ENCODE data around the gene ERG. TPM values are rescaled to one million over a fixed set of nuclear protein-coding genes. Genes with fewer than 3 reads are reported as not detected.

Gene ERG
- polyA plus RNA-seq, 1 experiment: not detected

- TF ChIP-seq CTCF (IDR thresholded peaks at IDR 0.05; ENCODE audit: low read depth, low read length): no peak
- Histone ChIP-seq H3K9me3 (ENCODE audit: control insufficient read depth, insufficient read depth, low read length) (no peaks in the 10 kb centered on the region), H3K27me3 (ENCODE audit: control insufficient read depth, insufficient read depth, low read length) (peaks cover 6% of the 10 kb centered on the region), H3K27ac (ENCODE audit: low read depth, low read length) (no peak overlapping the region), H3K4me3 (ENCODE audit: low read depth, low read length) (no peak overlapping the region)
- ChIA-PET CTCF (no interaction called here), POLR2A (no interaction called here)
- DNase-seq (ENCODE audit: low read depth, low spot score): no peak
Measured at GRCh38 chr21:38417726-38418125, 80.6 kb downstream of the ERG start.

GRCh38 chr21:38416791-38417190 lies 81.5 kb downstream of the ERG start:
- ChIA-PET POLR2A (no interaction called here), CTCF (no interaction called here)
- Histone ChIP-seq H3K4me3 (ENCODE audit: low read depth, low read length) (no peak overlapping the region), H3K9me3 (ENCODE audit: control insufficient read depth, insufficient read depth, low read length) (no peaks in the 10 kb centered on the region), H3K27ac (ENCODE audit: low read depth, low read length) (no peak overlapping the region), H3K27me3 (ENCODE audit: control insufficient read depth, insufficient read depth, low read length) (peaks cover 6% of the 10 kb centered on the region)
- no peak for DNase-seq (ENCODE audit: low read depth, low spot score)
- TF ChIP-seq CTCF (IDR thresholded peaks at IDR 0.05; ENCODE audit: low read depth, low read length): no peak

GRCh38 chr21:38413958-38414548 lies 84.2 kb downstream of the ERG start:
- DNase-seq (ENCODE audit: low read depth, low spot score): no peak
- H3K9me3 ChIP-seq (ENCODE audit: control insufficient read depth, insufficient read depth, low read length): no peaks in the 10 kb centered on the region
- no peak overlapping the region for H3K27ac ChIP-seq (ENCODE audit: low read depth, low read length)
- ChIA-PET CTCF (no interaction called here), POLR2A (no interaction called here)
- H3K27me3 ChIP-seq (ENCODE audit: control insufficient read depth, insufficient read depth, low read length): peaks cover 2% of the 10 kb centered on the region
- no peak overlapping the region for H3K4me3 ChIP-seq (ENCODE audit: low read depth, low read length)
- no peak for TF ChIP-seq CTCF (IDR thresholded peaks at IDR 0.05; ENCODE audit: low read depth, low read length)

- no peak overlapping the region for H3K4me3 ChIP-seq (ENCODE audit: low read depth, low read length)
- H3K27me3 ChIP-seq (ENCODE audit: control insufficient read depth, insufficient read depth, low read length): no peaks in the 10 kb centered on the region
- POLR2A ChIA-PET: no interaction called here
- no peaks in the 10 kb centered on the region for H3K9me3 ChIP-seq (ENCODE audit: control insufficient read depth, insufficient read depth, low read length)
- H3K27ac ChIP-seq (ENCODE audit: low read depth, low read length): no peak overlapping the region
- CTCF ChIA-PET: no interaction called here
- no peak for TF ChIP-seq CTCF (IDR thresholded peaks at IDR 0.05; ENCODE audit: low read depth, low read length)
- DNase-seq (ENCODE audit: low read depth, low spot score): no peak
Measured at GRCh38 chr21:38410466-38410865, 87.8 kb downstream of the ERG start.

- DNase-seq (ENCODE audit: low read depth, low spot score): no peak
- ChIA-PET CTCF (interaction anchor here (0.7 kb wide), 1 partner anchor 63 kb away, joined by 6 read pairs; no protein-coding TSS in a partner anchor), POLR2A (no interaction called here)
- no peak overlapping the region for H3K4me3 ChIP-seq (ENCODE audit: low read depth, low read length)
- no peaks in the 10 kb centered on the region for H3K27me3 ChIP-seq (ENCODE audit: control insufficient read depth, insufficient read depth, low read length)
- no peak overlapping the region for H3K27ac ChIP-seq (ENCODE audit: low read depth, low read length)
- no peaks in the 10 kb centered on the region for H3K9me3 ChIP-seq (ENCODE audit: control insufficient read depth, insufficient read depth, low read length)
- no peak for TF ChIP-seq CTCF (IDR thresholded peaks at IDR 0.05; ENCODE audit: low read depth, low read length)
Measured at GRCh38 chr21:38409907-38410306, 88.4 kb downstream of the ERG start.
